NCI-H2196 (cell line): ENCODE measurements around the gene FGFR4.
"Not testable (repeated sequence)": the region's sequence is repeated elsewhere in the genome, so short reads cannot be mapped to it uniquely, and the experiment has no call there.

ENCODE experiments used
- DNase-seq: peaks from one replicate; lab custom pipeline; 2025; ENCODE audit not compliant: unreplicated experiment; lab: John Stamatoyannopoulos, UW

The FGFR4 gene

DNA sequence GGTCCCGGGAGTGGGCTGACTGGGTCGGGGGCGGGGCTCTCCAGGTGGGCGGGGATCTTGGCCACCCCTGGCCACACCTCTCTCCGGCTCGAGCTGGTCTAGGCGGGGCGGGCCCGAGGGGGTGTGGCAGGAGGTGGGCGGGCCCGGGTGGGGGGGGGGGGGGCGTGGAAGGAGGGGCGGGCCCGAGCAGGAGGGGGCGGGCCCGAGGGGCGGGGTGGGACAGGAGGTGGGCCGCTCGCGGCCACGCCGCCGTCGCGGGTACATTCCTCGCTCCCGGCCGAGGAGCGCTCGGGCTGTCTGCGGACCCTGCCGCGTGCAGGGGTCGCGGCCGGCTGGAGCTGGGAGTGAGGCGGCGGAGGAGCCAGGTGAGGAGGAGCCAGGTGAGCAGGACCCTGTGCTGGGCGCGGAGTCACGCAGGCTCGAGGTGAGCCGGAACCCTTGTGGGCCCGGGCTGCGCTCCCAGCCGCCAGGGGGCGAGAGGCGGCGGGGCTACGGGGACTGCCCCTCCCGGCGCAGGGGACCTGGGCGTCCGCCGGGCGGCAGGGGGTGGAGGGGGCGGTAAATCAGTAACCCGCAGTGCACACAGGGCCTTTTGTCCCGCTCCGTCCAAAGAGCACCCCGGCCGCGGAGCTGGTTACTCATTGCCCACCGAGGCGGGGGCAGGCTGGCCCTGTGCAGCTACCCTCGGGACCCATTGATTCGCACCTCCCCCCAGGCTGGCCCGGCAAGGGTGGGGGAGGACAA lies at the start of gene FGFR4:
Gene FGFR4, plus strand, starts transcription at position 262 of the 744 bp plus-strand sequence. CDS start 2,688 bp downstream, outside the sequence.
- peak; percentile 68 for DNase-seq

DNA sequence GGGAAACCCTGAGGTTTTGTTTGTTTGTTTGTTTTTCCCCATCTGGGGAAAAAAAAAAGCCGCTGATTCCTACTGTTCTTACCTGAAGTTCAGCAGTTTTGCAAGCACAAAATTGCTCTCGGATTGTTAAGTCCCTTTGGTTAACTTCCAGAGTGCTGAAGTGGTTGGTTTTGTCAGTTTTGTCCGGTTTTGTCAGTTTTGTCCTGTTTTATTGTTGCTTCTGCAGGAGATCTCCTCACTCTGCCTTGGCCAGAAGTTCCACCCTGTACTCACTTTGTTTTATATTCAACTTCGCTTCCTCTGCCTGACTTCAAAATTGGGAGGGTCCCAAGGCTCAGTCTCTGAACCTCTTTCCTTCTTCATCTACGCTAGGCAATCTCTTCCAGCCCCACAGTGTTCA lies 49.8 kb upstream of the FGFR4 start:
- no peak for DNase-seq

DNA sequence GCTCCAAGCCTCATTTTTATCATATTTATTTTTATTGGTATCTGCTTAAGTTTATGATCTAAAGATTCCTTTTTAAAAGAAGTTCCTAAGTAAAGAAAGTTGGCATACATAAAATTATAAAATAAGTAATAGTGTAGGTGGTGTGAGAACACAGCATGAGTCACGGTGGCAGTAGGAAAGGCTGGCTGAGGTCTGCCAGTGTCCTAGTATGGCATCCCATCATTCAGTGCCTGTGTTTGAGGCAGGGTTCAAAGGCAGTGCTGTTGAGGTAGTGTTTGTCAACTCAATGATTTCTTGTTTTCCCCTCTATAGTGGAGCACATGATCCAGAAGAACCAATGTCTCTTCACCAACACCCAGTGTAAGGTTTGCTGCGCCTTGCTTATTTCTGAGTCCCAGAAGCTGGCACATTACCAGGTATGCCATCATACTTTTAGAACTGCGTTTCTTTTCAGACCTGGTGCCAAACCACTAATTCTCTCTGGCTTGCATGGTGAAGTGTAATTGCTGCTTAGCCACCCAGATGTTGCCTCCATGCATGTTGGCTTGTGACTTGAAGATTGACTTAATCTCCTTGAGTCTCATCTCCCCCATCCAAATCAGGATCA lies 45.8 kb upstream of the FGFR4 start:
- peak; percentile 32 for DNase-seq

- DNase-seq: no peak
Observed at GRCh38 chr5:177041936-177042335, 44.8 kb upstream of the FGFR4 start.

- no peak for DNase-seq
Observed at GRCh38 chr5:177043114-177043513, 43.6 kb upstream of the FGFR4 start.

DNA sequence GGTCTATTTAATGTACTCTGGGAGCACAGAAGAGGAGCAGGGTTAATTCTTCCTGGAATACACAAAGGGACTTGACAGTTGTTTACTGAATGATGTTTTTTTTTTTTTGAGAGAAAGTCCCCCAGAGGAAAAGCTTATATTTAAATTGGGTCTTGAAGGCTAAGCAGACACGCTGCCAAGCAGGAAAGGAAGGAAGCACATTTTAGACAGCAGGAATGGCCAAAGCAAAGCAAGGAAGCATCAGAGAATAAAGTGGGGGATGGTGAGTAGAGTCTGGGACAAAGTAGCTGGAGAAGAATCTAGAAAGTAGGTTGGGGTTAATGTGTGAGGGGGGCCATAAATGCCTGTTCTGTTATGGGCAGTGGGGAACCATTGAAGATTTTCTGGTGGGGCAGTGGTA lies 42.8 kb upstream of the FGFR4 start:
- no peak for DNase-seq

DNA sequence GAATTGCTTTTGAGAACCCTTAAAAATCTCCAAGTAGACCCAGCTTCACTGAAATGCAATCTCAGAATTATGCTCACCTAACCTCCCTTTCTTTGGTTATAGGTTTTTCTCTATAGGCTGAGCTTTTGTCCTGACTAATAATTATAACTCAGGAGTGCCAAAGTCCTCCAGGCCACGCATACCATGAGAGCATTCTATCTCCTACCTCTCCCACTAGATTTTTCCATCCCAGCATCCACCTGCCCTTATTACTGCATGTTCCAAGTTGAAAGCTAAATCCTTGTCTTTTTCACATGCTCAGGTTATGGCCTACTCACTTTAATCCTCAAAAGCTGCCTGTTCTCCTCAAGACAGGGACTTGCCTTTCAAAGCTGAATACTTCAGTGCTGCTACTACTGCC lies 42.1 kb upstream of the FGFR4 start:
- DNase-seq: no peak

DNA sequence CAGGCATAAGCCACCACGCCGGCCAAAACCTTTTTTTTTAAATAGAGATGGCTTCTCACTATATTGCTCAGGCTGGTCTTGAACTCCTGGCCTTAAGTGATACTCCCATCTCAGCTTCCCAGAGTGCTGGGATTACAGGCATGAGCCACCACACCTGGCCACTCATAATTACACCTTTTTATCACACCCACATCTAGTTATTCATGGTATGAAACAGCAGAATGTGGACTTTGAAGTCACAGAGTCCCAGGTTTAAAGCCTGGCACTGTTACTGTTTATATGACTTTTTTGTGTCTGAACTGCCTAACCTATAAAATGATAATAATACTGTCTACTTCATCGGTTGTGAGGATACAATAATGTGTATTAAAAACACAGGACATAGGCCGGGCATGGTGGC lies 41.1 kb upstream of the FGFR4 start:
- no peak for DNase-seq

GRCh38 chr5:177048531-177048930 lies 38.2 kb upstream of the FGFR4 start:
- not testable (repeated sequence) for DNase-seq

GRCh38 chr5:177049285-177049684 lies 37.4 kb upstream of the FGFR4 start:
- no peak for DNase-seq

GRCh38 chr5:177064500-177065277 lies 22.0 kb upstream of the FGFR4 start:
- no peak for DNase-seq

DNA sequence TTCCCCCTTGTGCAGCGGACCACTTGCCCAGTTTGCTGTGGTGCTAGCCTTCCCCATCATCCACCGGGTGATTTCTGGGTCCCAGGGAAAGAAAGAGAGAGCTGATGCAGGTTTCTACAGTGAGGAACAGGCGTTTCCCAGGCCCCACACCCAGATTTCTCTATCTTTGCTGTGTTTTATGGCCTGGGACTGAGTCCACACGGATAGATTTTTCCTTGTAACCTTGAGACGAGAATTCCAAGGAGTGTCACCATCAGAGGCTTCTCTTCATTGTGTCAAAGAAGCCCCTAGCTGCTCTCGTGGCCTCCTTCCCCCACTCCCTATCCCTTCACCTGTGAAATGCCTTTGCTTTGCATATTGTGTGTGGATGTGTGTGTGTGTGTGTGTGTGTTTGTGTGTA lies 21.2 kb upstream of the FGFR4 start:
- no peak for DNase-seq

- DNase-seq: no peak
Observed at GRCh38 chr5:177066224-177066623, 20.5 kb upstream of the FGFR4 start.

DNA sequence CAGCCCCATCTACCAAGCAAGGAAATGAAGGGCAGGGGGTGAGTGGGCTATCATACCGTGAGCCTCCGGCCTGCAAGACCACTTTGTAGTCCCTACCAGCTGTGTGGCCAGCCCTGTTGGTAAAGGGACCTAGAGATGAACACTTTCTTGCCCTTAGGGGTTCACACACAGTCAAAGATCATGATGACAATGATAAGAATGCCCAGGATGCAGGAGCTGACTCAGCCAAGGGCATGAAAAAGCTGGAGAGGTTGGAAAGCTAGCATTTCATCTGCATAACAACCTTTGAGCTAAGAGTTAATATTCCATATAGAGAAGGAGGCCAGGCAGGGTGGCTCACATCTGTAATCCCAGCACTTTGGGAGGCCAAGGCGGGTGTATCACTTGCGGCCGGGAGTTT lies 19.2 kb upstream of the FGFR4 start:
- no peak for DNase-seq

GRCh38 chr5:177070536-177071191 lies 16.1 kb upstream of the FGFR4 start:
- DNase-seq: no peak

DNA sequence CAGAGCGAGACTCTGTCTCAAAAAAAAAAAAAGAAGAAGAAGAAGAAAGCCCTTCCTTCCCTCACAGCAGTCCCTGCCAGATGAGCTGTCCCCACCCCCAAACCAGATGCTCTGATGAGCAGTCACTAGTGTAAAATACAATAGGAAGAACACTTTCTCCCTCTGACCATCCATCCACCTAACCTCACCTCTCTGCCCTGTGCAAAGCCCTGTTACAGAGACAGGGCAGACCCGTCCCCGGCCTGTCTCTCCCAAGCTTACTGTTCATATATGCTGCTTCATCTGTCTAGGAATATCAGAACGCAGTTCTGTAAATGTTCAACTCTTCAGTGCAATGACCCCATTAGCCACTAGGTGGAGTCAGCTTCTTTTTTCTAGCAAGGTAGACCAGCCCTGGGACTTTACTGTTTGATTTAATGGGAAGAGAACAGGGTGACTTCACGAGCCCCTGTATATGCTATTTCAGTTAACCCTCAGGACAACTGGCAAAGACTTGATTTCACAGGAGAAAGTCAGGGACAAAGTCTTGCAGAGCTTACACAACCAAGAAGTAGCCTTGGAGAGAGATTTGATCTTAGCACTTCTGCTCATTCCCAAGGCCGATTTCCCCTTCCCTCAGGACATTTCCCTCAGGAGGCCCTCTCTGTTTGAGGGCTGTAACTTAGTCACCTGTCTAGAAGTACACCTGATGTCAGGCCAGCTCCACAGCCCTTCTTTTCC lies 14.9 kb upstream of the FGFR4 start:
- peak; percentile 80 for DNase-seq

GRCh38 chr5:177077335-177077734 lies 9.4 kb upstream of the FGFR4 start:
- no peak for DNase-seq

- no peak for DNase-seq
Observed at GRCh38 chr5:177079606-177080005, 7.1 kb upstream of the FGFR4 start.

GRCh38 chr5:177080265-177080664 lies 6.5 kb upstream of the FGFR4 start:
- DNase-seq: no peak

- DNase-seq: no peak
Observed at GRCh38 chr5:177081859-177082258, 4.9 kb upstream of the FGFR4 start.

DNA sequence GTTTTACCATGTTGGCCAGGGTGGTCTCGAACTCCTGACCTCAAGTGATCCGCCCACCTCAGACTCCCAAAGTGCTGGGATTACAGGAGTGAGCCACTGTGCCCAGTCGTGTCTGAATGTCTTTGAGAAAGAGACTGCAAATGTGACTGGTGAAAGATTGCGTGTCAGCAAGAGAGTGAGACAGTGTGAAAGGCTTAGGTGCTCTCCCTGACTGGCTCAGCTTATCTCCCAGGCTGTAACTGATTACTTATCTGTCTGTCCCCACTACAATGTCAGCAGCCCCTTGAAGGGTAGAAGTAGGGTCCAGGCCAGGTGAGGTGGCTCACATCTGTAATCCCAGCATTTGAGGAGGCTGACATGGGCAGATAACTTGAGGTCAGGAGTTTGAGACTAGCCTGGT lies 3.4 kb upstream of the FGFR4 start:
- DNase-seq: no peak
